Brain microvascular endothelial cell (primary cell): ENCODE measurements around the gene PPIF.
"Not testable (repeated sequence)": the region's sequence is repeated elsewhere in the genome, so short reads cannot be mapped to it uniquely, and the experiment has no call there.

Source experiments
- DNase-seq: peaks from one replicate; pipeline ENCODE4 v3.0.0-alpha.2; 2020
- H3K27ac ChIP-seq: fragments of 250-450 bp; sonication (Bioruptor Pico); 2 replicates; pipeline ENCODE4 v1.5.1; 2020; ENCODE audit warnings: mild to moderate bottlenecking, moderate library complexity
- H3K27me3 ChIP-seq: fragments of 250-450 bp; sonication (Bioruptor Pico); replicated peaks from 2 replicates; pipeline ENCODE4 v1.5.1; 2020; ENCODE audit warnings: mild to moderate bottlenecking
- H3K36me3 ChIP-seq: fragments of 250-450 bp; sonication (Bioruptor Pico); replicated peaks from 2 replicates; pipeline ENCODE4 v1.5.1; 2020; ENCODE audit warnings: mild to moderate bottlenecking
- H3K4me3 ChIP-seq: 2 replicates; pipeline ENCODE4 v1.5.1; 2011; ENCODE audit warnings: low read depth, mild to moderate bottlenecking, control low read depth, low read length, moderate library complexity
- in situ Hi-C: cut with HindIII; loops from 2 replicates; pipeline ENCODE4 v1.10.0; 2017; ENCODE audit warnings: low sequenced_read_pairs, low pct_ligation_motif_present
- TF ChIP-seq, protein P1 (sequence below): IDR thresholded peaks from 2 replicates; pipeline ENCODE4 v1.5.1; 2011; ENCODE audit warnings: low read depth, mild to moderate bottlenecking, moderate library complexity, low read length, control low read depth, inconsistent platforms; ENCODE audit errors: missing control alignments

PPIF gene

DNA sequence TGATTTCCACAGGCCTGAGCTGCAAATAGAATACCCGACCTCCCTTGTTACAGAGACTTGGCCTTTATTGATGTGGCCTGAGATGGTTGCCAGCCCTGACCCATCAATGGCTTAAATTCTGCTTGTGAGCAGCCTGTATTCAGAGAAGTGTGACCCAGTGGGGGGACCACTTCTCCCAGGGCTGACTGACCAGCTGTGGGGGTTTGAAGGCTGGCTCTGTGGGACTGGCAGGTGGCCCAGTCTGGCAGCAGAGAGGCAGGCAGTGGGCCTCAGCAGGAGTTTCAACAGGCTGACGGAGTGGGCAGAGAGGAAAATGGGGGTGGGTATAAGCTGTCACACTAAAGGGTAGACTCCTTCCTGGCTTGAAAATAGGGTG is 12.2 kb upstream of the PPIF start:
- in situ Hi-C loops = no loop called here
- TF ChIP-seq, protein P1, sequence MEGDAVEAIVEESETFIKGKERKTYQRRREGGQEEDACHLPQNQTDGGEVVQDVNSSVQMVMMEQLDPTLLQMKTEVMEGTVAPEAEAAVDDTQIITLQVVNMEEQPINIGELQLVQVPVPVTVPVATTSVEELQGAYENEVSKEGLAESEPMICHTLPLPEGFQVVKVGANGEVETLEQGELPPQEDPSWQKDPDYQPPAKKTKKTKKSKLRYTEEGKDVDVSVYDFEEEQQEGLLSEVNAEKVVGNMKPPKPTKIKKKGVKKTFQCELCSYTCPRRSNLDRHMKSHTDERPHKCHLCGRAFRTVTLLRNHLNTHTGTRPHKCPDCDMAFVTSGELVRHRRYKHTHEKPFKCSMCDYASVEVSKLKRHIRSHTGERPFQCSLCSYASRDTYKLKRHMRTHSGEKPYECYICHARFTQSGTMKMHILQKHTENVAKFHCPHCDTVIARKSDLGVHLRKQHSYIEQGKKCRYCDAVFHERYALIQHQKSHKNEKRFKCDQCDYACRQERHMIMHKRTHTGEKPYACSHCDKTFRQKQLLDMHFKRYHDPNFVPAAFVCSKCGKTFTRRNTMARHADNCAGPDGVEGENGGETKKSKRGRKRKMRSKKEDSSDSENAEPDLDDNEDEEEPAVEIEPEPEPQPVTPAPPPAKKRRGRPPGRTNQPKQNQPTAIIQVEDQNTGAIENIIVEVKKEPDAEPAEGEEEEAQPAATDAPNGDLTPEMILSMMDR = no peak
- Histone ChIP-seq H3K4me3 (no peak overlapping the region), H3K27ac (no peak overlapping the region), H3K36me3 (no peaks in the 10 kb centered on the region), H3K27me3 (no peaks in the 10 kb centered on the region)
- no peak for DNase-seq

DNA sequence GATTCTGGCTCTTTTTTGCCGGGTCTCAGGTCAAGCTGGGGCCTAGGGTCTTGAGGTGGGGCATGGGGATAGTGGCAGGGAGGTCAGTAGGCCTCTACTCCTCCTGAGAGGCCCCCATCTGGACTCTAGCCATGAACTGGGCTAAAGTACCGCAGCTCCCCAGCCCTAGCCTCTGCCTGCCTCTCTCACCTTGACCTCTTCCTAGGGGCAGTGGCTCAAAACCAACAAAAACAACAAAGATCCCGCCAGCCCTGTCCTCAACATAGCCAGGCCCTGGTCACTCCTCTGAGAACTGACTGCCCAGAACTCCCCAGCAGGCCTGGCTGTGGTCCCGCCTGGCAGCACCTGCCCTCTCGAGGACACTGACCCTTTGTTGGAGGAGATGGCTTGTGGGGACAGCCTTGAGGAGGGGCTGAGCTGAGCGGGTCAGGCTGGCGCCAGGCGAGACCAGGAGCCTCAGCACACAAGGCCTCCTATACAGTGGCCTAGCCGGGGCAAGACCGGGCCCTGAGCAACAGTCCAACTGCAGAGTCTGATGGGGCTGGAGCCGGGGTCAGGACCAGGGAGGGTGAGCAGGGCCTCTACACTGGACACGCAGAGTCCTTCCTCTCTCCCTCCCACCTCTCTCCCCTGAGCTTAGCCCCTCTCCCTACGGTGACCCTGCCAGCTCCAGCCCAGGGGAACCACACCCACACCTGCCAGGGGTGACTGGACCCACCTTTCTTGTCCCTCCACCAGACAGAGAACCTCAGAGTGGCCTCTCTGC is 11.6 kb upstream of the PPIF start:
- in situ Hi-C loops = no loop called here
- DNase-seq = no peak

DNA sequence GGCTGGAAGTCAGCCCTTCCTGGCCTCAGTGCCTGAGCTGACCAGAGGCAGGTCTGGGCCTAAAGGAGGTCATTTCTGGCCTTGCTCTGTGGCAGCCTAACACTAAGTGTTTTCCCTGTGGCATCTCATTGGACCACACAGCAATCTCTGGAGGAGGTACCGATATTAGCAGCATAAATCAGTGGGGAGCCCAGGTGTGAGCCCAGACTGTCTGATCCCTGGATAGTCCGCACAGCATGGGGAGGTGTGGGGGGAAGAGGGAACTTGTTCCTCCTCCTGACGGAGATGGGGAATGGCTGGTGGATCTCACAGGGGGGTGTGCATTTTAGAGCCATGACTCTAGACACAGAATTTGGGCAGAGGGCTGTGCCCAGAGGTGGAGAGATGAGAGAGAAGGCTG is 11.0 kb upstream of the PPIF start:
- no peaks in the 10 kb centered on the region for H3K27me3 ChIP-seq
- DNase-seq = no peak
- H3K4me3 ChIP-seq = no peak overlapping the region
- H3K27ac ChIP-seq = no peak overlapping the region
- in situ Hi-C loops = no loop called here
- no peaks in the 10 kb centered on the region for H3K36me3 ChIP-seq
- TF ChIP-seq, protein P1 = no peak

More for the DNA sequence above, 11.6 kb upstream of the PPIF start:
- Histone ChIP-seq H3K4me3 (no peak overlapping the region), H3K36me3 (no peaks in the 10 kb centered on the region), H3K27me3 (no peaks in the 10 kb centered on the region), H3K27ac (no peak overlapping the region)
- TF ChIP-seq, protein P1 = no peak

- TF ChIP-seq, protein P1 = no peak
- Histone ChIP-seq H3K27me3 (no peaks in the 10 kb centered on the region), H3K4me3 (no peak overlapping the region), H3K27ac (no peak overlapping the region), H3K36me3 (no peaks in the 10 kb centered on the region)
- DNase-seq = no peak
- in situ Hi-C loops = no loop called here
Measured at GRCh38 chr10:79336739-79337138, 10.5 kb upstream of the PPIF start.

GRCh38 chr10:79337783-79338469 is 9.3 kb upstream of the PPIF start:
- H3K27me3 ChIP-seq, H3K36me3 ChIP-seq, H3K27ac ChIP-seq, DNase-seq, in situ Hi-C loops, H3K4me3 ChIP-seq: not testable (repeated sequence)

- Histone ChIP-seq H3K27me3 (no peaks in the 10 kb centered on the region), H3K27ac (no peak overlapping the region), H3K36me3 (no peaks in the 10 kb centered on the region), H3K4me3 (no peak overlapping the region)
- in situ Hi-C loops = no loop called here
- DNase-seq = no peak
- TF ChIP-seq, protein P1 = no peak
Measured at GRCh38 chr10:79339266-79339665, 8.0 kb upstream of the PPIF start.
